ENCODE measurements around the gene ENTPD1. TPM values are rescaled to one million over a fixed set of nuclear protein-coding genes. Genes with fewer than 3 reads are reported as not detected.

The ENTPD1 gene
- total and polyA plus RNA-seq, 2 donors (not counting 1 experiment from before 2014, with no cell fraction given): 0.47 to 3.3 TPM

DNA sequence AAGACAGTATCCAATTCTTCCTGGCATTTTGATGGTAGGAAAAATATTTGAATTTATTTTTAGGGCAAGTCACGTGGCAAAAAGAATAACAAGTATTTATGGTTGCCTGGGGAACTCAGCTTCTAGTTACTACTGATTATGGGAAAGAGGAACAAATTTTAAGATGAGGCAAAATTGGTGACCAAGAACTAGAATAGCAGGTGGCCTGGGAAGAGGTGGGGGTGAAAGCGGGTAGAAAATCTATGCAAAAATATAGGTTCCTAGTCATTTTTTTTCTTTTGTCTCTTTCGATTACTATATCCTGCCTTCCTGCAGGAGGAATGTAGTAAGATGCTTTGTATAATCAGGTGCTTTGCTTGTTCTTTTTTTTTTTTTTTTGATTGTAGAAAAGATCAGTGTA lies 27.8 kb downstream of the ENTPD1 start:
- Histone ChIP-seq H3K79me2 (ENCODE audit: control insufficient read depth, insufficient read depth, low read length) (no peaks in the 10 kb centered on the region), H2AFZ (ENCODE audit: low read length) (no peak overlapping the region), H3K9ac (ENCODE audit: insufficient read depth, low read length) (no peak overlapping the region), H3K27ac (ENCODE audit: insufficient read depth, low read length) (no peak overlapping the region), H3K4me2 (ENCODE audit: extremely low read depth, insufficient read depth, low read length) (no peak overlapping the region), H3K4me1 (ENCODE audit: control insufficient read depth, extremely low read depth, insufficient read depth, low read length) (no peaks in the 10 kb centered on the region), H3K9me3 (ENCODE audit: control insufficient read depth, insufficient read depth, low read depth, low read length) (no peaks in the 10 kb centered on the region), H3K36me3 (ENCODE audit: control insufficient read depth, insufficient read depth, low read length) (no peaks in the 10 kb centered on the region), H3K27me3 (ENCODE audit: control insufficient read depth, insufficient read depth, low read length) (no peaks in the 10 kb centered on the region), H3K4me3 (replicated peaks in 1 of 4; ENCODE audit: control extremely low read depth in 1 of 4, insufficient read depth in 1 of 4, low read depth in 3 of 4, low read length in 4 of 4) (no peak overlapping the region), H4K20me1 (ENCODE audit: control insufficient read depth, extremely low read depth, insufficient read depth, low read length) (no peaks in the 10 kb centered on the region)
- no peak for DNase-seq (ENCODE audit: low read depth in 2 of 2)
- TF ChIP-seq, protein P1, sequence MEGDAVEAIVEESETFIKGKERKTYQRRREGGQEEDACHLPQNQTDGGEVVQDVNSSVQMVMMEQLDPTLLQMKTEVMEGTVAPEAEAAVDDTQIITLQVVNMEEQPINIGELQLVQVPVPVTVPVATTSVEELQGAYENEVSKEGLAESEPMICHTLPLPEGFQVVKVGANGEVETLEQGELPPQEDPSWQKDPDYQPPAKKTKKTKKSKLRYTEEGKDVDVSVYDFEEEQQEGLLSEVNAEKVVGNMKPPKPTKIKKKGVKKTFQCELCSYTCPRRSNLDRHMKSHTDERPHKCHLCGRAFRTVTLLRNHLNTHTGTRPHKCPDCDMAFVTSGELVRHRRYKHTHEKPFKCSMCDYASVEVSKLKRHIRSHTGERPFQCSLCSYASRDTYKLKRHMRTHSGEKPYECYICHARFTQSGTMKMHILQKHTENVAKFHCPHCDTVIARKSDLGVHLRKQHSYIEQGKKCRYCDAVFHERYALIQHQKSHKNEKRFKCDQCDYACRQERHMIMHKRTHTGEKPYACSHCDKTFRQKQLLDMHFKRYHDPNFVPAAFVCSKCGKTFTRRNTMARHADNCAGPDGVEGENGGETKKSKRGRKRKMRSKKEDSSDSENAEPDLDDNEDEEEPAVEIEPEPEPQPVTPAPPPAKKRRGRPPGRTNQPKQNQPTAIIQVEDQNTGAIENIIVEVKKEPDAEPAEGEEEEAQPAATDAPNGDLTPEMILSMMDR (conservative IDR thresholded peaks at IDR 0.05 in 1 of 2, IDR thresholded peaks at IDR 0.05 in 1 of 2; ENCODE audit: low read depth in 1 of 2, low read length in 2 of 2): no peak
- no peak for TF ChIP-seq EZH2 (IDR thresholded peaks at IDR 0.05; ENCODE audit: low read length, missing control alignments)

DNA sequence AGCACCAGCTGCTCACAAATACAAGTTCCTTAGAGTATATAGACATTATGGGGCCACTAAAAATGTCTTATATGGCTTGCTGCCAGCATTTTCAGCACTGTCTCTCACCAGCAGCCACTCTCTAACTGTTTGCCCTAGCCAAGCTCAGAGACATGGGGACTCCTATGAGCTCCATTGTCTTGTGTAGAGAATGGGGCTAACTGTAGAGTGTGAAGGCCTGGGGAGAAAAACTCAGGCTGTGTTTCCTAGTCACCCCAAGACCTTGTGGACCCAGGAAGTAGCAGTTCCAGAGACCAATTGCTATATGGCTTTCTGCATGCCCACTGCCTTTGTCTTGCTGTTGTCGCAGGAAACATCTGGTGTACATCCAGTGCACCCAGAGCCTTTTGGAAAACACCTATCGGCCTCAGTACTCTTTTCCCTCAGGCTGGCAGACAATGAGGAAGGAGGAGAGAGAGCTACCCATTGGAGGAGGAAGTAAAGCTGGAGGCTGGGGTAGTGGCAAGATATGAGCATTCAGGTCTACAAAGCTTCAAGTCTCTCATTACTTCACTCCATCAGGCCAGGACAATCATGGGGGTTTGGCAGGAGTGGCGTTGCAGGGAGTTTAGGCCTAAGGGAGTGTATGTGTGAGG lies 28.4 kb downstream of the ENTPD1 start:
- H3K4me3 ChIP-seq (replicated peaks in 1 of 4; ENCODE audit: control extremely low read depth in 1 of 4, insufficient read depth in 1 of 4, low read depth in 3 of 4, low read length in 4 of 4): no peak overlapping the region
- H3K4me2 ChIP-seq (ENCODE audit: extremely low read depth, insufficient read depth, low read length): no peak overlapping the region
- H4K20me1 ChIP-seq (ENCODE audit: control insufficient read depth, extremely low read depth, insufficient read depth, low read length): no peaks in the 10 kb centered on the region
- H3K4me1 ChIP-seq (ENCODE audit: control insufficient read depth, extremely low read depth, insufficient read depth, low read length): peaks cover 2% of the 10 kb centered on the region
- no peaks in the 10 kb centered on the region for H3K9me3 ChIP-seq (ENCODE audit: control insufficient read depth, insufficient read depth, low read depth, low read length)
- TF ChIP-seq, protein P1 (conservative IDR thresholded peaks at IDR 0.05 in 1 of 2, IDR thresholded peaks at IDR 0.05 in 1 of 2; ENCODE audit: low read depth in 1 of 2, low read length in 2 of 2): no peak
- no peak for TF ChIP-seq EZH2 (IDR thresholded peaks at IDR 0.05; ENCODE audit: low read length, missing control alignments)
- H3K27me3 ChIP-seq (ENCODE audit: control insufficient read depth, insufficient read depth, low read length): no peaks in the 10 kb centered on the region
- no peak overlapping the region for H3K9ac ChIP-seq (ENCODE audit: insufficient read depth, low read length)
- no peaks in the 10 kb centered on the region for H3K79me2 ChIP-seq (ENCODE audit: control insufficient read depth, insufficient read depth, low read length)
- no peak overlapping the region for H2AFZ ChIP-seq (ENCODE audit: low read length)
- no peak overlapping the region for H3K27ac ChIP-seq (ENCODE audit: insufficient read depth, low read length)
- DNase-seq (ENCODE audit: low read depth in 2 of 2): no peak
- H3K36me3 ChIP-seq (ENCODE audit: control insufficient read depth, insufficient read depth, low read length): no peaks in the 10 kb centered on the region

DNA sequence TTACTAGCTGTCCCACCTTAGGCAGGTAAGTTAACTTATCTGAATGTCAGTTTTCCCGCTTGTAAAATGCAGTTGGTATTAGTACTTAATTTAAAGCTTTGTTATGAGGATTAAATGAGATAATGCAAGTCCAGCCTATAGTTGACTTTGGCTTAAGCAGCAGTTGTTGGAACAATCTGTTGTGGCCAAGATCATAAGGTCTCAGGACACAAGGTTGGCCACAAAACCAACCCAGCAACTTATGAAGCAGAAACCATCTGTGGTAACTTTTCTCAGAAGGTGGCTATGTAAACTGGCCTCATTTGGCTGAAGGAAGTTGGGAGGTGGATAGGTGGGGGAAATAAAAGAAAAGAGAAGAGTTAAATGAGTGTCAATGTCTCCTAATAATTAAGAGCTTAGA lies 29.4 kb downstream of the ENTPD1 start:
- H4K20me1 ChIP-seq (ENCODE audit: control insufficient read depth, extremely low read depth, insufficient read depth, low read length): no peaks in the 10 kb centered on the region
- H3K9ac ChIP-seq (ENCODE audit: insufficient read depth, low read length): no peak overlapping the region
- H3K4me2 ChIP-seq (ENCODE audit: extremely low read depth, insufficient read depth, low read length): no peak overlapping the region
- no peaks in the 10 kb centered on the region for H3K9me3 ChIP-seq (ENCODE audit: control insufficient read depth, insufficient read depth, low read depth, low read length)
- H3K4me1 ChIP-seq (ENCODE audit: control insufficient read depth, extremely low read depth, insufficient read depth, low read length): peaks cover 5% of the 10 kb centered on the region
- no peaks in the 10 kb centered on the region for H3K79me2 ChIP-seq (ENCODE audit: control insufficient read depth, insufficient read depth, low read length)
- H3K36me3 ChIP-seq (ENCODE audit: control insufficient read depth, insufficient read depth, low read length): no peaks in the 10 kb centered on the region
- no peak overlapping the region for H2AFZ ChIP-seq (ENCODE audit: low read length)
- no peak overlapping the region for H3K27ac ChIP-seq (ENCODE audit: insufficient read depth, low read length)
- DNase-seq (ENCODE audit: low read depth in 2 of 2): no peak
- H3K27me3 ChIP-seq (ENCODE audit: control insufficient read depth, insufficient read depth, low read length): no peaks in the 10 kb centered on the region
- TF ChIP-seq EZH2 (IDR thresholded peaks at IDR 0.05; ENCODE audit: low read length, missing control alignments): no peak
- TF ChIP-seq, protein P1 (conservative IDR thresholded peaks at IDR 0.05 in 1 of 2, IDR thresholded peaks at IDR 0.05 in 1 of 2; ENCODE audit: low read depth in 1 of 2, low read length in 2 of 2): no peak
- H3K4me3 ChIP-seq (replicated peaks in 1 of 4; ENCODE audit: control extremely low read depth in 1 of 4, insufficient read depth in 1 of 4, low read depth in 3 of 4, low read length in 4 of 4): no peak overlapping the region

Data from fibroblast of lung (primary cell).